Stimulated activated CD4-positive, alpha-beta T cell treated with anti-CD3 and anti-CD28 coated beads, Interleukin-1b, Interleukin-23, amount 100 ng/mL, for 4 hours (primary cell): ENCODE results near the gene TMEM150A.
"Not testable (repeated sequence)": the region's sequence is repeated elsewhere in the genome, so short reads cannot be mapped to it uniquely, and the experiment has no call there.

ENCODE experiments used
- DNase-seq, 2 donors: peaks; one replicate each; pipeline ENCODE4 v3.0.0-alpha.2; 2020; ENCODE audit warnings: low read depth in 2 of 2

TMEM150A gene

DNA sequence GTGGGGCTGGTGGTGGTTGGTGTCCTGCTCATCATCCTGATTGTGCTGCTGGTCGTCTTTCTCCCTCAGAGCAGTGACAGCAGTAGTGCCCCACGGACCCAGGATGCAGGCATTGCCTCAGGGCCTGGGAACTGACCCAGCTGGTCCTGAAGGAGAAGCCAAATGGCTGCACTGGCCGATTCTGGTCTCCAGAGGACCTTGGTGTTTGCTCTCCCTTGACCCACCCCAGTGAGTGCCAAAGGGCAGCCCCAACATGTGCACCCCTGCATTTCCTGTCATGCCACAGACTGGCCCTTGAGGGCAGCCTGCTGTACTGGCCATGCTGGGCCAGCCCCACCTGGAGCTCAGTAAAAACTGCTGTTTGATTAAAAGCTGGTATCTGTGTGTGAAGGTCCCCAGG lies 9.5 kb downstream of the TMEM150A start:
- no peak for DNase-seq

DNA sequence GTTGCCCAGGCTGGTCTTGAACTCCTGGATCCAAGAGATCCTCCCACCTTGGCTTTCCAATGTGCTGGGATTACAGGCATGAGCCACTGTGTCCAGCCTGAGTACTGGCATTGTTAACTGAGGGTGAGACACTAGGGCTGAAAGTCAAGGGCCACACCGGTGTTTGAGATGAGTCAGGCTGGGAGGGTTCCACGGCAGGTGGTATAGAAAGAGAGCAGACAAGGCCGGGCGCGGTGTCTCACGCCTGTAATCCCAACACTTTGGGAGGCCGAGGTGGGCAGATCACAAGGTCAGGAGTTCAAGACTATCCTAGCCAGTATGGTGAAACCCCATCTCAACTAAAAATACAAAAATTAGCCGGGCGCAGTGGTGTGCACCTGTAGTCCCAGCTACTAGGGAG lies 10.2 kb downstream of the TMEM150A start:
- not testable (repeated sequence) for DNase-seq

DNA sequence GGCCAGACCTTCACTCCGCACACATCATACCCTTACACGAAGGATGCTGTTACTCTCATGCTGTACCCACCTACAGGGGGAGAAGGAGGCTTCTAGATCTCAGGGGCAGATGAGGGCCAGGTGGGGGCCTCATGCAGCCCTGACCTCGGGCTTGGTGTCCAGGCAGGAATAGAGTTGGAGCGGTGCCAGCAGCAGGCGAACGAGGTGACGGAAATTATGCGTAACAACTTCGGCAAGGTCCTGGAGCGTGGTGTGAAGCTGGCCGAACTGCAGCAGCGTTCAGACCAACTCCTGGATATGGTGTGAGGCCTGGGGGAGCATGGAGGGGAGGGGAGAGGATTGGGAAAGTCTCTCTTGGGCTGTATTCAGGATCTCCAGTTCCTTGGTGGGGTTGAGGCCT lies 10.9 kb downstream of the TMEM150A start:
- no peak for DNase-seq

DNA sequence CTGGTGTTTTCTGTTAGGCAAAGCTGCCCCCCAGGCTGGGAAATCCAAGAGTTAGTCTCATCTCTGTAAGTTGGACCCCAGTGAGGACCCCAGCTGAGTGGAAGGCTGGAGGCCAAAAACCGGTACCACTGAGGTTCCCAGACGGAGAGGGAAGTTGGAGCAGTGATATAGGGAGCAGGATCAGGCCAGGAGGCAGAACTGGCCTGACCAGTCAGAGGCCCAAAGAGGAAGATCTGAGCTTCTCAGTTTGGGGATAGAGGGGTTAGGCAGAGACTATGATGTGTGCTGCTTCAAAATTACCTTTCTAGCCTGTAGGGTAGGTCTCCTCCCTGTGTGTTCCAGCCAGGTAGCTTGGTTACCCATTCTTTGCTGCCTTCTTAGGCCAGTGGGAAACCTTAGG lies 11.5 kb downstream of the TMEM150A start:
- no peak for DNase-seq

DNA sequence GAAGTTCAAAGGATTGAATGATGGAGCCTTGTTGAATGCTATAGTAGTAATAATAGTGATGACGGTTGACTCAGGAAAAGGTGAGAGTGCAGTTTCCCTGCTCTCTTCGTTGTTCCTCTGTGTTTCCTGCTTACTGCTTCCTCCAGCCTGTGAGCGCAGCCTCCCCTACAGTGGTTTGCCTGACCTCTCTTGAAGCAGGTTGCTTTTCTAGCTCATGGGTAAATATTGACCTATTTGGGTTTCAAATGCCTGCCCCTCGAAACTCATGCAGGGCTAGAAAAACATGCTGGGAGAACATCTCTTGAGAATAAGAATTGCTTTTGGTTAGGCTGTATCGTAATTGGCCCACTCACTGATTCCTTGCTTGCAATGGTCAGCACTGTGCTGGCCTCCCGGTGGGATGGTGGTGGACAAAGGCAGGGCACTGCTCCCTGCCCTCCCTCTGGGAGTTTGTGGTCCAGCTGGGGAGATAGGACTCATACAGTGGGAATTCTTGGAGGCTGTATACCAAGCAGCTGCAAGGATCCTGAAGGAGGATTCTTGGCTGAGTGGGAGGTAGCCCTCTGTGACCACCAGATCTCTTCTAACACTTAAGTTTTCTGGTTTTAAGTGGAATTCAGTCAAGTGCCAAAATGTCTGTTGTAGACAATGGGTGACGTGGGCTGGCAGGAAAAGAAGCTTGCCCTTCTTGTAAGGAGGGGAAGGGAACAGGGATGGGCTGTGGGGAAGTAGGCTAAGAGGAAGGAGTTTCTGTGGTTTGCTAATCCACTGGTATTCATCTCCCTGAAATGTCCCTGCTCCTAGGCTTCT lies 12.3 kb downstream of the TMEM150A start:
- DNase-seq, result no peak

DNA sequence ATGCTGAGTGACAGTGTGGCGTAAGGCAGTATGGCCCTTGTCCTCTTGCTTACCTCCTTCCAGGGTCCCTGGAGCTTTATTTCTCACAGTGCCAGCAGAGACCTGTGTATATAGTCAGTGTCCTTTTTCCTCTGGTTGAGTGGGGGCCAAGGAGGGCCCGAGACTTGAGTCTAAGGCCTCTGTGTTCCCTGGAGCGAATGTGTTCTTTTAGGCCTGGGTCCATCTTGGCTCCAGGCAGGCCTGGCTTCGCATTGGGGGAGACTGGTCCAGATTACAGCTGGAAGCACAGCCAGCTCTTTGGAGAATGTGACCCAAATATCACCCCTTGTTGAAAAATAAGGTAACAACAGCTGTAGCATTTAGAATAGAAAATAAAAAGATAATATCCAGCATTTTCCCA lies 13.3 kb downstream of the TMEM150A start:
- DNase-seq, result no peak

DNA sequence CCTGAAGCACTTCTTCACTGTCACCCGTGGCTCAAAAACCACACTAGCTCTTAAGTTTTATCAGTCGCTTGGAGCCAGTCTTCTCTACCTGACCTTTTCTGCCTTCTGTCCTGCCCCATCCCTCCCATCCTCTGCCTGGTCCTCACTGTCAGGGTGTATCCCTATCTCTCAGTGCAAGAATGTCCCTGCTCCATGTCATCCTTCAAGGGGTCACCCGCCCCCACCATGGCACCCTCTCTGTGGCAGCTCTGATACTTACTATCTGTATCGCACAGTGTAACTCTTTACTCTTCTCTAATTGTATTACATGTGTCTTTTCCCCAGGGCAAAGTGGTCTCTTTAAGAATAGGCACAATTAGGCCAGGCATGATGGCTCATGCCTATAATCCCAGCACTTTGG lies 13.9 kb downstream of the TMEM150A start:
- no peak for DNase-seq

DNA sequence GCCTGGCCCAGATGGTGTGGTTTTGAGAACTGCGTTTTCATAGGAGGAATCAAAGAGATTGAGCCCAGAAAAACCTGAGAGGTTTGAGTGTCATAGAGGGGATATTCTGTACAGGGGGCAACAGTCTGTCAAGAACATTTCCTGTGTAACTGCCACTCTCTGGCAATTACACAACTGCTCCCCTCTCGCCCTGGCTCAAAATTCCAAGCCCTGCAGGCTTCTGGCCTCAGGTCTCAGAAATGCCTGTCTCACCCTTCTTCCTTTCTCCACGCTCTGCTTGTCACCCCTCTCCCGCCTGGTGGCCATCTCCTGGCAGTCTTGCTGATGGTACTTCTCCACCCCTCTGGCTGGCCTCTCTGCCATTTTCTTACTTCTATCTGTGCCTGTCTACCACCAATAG lies 14.3 kb downstream of the TMEM150A start:
- no peak for DNase-seq

DNA sequence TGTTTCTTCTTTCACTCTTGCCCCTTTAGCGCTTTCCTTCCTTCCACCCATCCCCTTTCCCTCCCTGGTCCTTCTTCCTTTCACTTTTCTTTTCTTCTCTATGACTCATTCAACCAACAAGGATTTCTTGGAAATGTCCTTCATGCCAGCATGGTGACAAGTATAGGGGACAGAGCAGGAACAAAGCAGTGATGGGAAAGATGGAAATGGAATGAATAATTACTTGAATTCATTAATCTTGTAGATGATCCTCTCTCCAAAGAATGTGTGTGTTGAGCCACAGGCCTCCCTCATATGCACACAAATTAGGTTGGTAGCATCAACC lies 16.8 kb downstream of the TMEM150A start:
- DNase-seq, result no peak

DNA sequence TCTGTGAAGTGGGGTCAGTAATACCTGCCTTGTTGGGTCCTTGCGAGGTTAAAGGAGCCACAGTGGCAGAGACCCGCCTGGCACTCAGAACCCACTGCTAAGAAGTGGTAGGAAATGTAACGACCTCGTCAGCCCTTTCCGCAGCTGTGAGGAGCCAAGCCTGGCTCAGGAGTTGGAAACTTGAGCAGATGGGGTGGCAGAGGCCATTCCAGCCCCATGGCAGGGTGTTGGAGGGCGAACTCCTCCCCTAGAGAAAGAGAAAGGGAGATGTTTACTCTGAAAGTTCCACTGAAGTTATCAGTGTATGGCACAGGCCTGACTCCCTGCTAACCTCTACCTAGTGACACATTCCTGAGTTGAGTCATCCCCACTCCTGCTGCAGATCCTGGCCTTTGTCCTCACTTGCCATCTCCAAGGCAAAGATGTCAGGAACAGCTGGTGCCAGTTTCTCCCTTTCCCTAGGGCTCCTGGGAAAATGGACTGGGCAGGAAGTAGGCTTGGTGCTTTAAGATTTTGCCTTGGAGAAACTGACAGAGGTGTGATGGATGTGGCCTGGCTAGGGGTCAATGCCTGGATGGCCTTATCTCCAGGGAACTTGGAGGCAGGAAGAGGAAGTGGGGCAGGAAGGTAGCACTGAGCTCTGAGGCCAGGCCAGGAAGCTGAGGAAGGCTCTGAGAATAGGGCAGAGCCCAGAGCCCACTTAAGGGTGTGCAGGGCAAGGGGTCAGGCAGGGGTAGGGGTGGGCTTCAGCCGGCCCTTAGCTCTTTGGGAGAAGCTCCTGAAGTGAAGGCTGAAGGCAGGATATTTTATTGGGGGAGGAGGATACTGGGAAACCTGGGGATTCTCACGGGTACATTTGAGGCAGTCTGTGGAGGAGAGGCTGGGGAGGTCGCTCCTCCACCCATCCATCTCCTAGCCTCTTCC lies 17.4 kb downstream of the TMEM150A start:
- DNase-seq, result no peak

DNA sequence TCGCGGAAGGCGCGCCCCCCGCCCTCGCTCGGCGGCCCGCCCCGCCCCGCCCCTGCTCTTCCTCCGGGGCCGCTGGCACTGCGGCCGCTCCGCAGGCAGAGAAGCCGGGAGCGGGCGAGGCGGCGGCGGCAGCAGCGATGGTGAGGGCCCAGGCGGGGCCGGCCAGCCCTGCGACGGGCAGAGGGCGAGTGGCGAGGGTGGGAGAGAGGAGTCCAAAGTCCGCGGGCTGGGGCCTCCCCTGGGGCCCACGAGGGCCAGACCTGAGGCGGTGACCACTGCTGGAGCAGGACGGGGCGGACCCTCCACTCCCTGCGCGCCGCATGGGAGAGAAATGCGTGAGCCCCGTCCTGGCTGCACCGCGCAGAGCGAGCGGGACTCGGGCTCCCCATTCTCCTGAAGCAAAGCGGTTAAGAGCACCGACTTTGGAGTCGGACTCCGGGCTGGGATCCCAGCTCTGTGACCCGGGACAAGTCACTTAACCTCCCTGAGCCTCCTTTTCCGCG lies 18.1 kb downstream of the TMEM150A start, which contains the start of gene VAMP5:
Gene VAMP5 (plus strand): TSS at position 78 of the 503 bp plus-strand sequence. CDS start 60 bp downstream, at position 138.
- DNase-seq, result no peak

DNA sequence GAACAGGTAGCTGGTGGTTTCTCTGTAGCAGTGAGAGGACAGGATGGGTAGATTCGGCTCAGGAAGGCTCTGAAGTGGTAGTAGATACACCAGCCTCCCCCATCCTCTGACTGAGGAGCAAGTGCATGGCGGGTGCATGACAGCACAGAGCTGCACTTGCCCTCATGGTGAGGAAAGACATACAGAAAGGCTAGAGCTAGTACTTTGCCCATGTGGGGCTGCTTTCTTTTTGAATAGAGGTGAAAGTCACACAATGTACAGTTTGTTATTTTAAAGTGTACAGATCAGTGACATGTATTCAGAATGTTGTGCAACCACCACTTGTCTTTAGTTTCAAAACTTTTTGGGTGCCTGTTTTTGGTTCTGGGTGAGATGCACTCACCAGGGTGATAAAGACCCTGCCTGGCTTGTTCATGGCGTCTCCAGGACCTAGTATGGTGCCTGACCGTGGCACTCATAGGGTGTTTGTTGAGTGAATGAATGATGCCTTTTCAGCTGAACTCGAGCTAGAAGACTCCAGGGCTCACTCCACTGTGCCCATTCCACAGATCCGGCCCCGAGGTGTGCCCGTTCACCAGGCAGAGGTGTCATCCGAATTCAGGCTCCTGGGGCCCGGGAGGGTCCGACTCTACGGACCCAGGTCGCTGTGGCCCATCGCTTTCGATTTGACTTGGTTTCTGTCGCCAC lies 18.7 kb downstream of the TMEM150A start:
- no peak for DNase-seq

DNA sequence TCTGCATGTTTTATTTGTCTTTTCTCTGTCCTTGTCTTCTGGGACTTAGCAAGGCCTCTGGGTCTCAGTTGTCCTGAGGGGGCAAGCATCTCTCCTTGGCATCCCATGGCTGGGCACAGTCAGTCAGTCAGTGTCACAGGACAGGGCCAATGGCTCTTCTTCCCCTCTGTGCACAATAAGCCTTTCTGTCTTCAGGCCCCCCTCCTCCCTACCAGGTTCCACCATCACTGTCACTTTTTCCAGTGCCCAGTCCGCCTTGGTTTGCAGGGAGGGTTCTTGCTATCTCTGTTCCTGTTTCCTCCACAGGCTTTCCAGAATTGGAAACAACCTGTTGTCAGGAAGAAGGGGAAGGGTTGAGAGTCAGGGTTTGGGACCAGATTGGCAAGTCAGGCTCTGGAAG lies 20.0 kb downstream of the TMEM150A start:
- DNase-seq, result no peak

DNA sequence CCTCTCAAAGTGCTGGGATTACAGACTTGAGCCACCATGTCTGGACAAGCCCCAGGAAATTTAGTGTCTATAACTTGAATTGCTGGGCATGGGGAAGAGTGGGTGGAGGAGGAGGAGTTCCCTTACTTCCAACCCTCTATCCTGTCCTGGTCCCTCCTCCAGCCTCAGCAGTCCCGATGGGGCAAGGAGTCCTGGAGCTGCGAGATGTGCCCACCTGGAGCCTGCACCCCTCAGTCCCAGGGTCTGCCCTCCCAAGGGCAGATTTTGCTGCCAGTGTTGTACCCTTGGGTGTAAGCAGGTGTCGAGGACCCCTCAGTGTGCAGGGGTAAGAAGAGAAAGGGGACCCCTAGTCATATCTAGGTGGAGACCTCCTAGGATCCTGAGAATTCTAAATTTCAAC lies 22.3 kb downstream of the TMEM150A start:
- DNase-seq, result no peak

DNA sequence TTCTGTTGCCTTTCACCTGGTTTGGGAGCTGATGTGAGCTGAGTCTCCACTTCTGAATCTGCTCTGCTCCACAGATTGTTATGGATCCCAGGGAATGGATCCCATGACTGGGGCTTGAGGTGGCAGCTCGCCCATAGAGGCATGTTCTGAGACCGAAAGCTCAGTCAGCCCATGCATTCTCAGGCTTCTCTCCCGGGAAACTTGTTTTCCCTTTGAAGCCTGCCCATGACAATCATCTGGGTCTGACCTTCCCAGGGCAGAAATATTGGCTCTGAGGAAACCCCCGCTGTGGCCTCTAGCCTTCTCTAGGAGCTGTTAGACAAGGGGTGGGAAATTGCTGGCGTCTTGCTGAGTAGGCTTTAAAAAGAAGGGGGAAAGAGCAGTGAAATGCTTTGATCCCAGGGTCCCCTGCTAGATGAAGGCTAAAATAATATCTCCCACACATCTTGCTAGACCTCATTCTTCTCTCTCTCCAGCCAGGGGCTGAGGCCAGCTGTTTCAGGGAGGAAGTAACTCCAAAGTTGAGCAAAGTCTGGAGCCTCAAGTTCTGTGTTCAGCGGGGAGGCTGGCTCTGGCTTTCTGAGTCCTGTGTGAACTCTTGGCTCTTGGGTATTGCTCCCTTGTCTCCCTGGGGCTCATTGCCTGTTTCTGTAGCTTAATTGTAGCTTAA lies 23.1 kb downstream of the TMEM150A start:
- DNase-seq, result no peak

DNA sequence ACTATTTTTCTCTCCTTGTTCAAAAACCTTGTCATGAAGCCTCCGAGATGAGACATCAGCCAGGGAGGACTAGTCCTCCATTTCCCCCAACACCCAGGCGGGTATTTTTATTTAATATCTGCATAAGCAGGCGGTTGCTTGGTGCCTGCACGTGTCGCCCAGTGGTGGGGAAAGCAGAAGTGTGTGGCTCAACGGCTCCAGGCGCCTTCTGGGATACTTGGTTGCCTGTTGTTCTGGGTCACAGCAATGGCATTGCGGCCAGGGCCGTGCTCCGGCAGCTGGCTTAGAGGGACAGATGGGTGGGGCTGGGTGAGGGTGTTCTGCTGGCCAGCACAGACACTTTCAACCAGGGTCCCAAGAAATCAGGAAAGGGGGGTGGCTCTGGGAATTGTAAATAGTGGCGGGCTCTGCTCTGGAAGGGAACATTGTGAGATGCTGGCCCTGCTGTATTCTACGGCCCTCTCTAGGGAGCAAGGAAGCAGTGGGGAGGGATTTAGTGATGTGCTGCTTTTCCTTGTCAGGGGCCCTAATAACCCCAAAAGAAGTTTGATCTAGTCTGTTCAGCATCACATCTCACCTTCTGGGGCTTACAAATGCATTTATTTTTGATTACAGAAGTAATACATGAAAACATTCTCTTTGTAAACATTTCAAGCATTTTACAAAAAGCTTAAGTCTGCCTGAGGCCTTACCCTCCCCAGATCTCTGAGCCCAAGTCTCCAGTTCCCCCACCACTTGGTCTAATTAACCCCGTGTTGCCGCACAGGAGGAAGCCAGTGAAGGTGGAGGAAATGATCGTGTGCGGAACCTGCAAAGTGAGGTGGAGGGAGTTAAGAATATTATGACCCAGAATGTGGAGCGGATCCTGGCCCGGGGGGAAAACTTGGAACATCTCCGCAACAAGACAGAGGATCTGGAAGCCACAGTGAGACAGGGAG lies 24.0 kb downstream of the TMEM150A start:
- no peak for DNase-seq

DNA sequence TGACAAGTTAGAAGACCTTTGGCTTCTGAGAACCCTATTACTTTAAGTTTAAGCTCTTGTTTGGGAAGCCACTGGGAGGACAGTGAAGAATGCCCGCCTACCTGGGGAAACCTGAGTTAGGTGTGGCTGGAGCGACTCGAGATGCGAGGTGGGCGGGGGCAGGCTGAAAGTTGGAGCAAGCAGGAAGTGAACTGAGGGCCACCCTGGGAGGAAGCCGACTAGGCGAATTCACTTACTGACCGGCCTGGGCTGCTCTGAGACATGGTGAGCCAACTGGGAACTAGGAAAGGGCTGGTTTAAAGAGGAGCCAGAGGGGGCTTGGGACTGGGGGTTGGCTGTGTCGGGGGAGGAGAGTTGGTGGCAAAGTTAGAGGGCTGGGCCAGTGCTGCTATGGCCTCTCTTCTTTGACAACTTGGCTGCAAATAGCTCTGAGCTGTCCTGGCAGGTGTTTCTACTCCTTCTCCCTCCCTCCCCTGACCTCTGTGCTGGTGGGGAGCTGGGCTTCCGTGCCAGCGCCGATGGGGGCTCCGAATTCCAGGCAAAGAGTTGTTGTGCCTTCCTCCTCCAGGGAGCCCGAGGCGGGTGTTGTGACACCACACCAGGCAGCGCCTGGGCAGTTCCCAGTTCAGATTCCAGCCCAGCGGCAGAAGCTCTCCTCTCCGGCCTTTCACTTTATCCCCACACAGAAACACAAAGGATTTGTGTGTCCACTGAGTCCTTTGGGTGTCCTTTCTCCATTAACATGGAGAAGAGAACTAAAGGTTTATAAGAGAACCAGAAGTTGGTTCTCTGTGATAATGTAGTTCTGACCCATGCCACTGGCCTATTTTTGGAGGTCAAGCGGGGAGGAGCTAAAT lies 24.9 kb downstream of the TMEM150A start, which contains the start of gene VAMP8:
Gene VAMP8 (plus strand): TSS at position 201 of the 857 bp plus-strand sequence. CDS start 61 bp downstream, at position 262.
- peak in 1 of 2 donors; percentile 49 for DNase-seq

DNA sequence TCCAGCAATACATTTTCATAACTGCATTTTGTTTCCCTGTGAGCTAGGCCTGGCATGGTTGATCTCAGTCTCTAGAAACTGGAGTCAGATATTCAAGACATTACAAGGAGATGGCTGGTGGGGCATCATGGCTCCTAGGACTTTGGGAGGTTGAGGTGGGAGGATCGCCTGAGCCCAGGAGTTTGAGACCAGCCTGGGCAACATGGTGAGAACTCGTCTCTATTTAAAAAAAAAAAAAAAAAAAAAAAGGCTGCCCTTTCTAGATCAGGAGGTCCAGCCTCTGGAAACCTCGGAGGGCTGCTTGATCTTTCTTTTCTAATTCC lies 25.5 kb downstream of the TMEM150A start:
- no peak for DNase-seq

DNA sequence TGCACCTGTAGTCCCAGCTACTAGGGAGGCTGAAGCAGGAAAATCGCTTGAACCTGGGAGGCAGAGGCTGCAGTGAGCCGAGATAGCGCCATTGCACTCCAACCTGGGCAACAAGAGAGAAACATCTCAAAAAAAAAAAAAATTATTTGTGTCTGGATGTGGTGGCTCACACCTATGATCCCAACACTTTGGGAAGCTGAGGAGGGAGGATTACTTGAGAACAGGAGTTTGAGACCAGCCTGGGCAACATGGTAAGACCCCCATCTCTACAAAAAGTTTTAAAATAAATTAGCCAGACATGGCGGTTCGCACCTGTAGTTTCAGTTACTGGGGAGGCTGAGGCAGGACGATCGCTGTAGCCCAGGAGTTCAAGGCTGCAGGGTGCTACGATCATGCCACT lies 26.8 kb downstream of the TMEM150A start:
- no peak for DNase-seq

DNA sequence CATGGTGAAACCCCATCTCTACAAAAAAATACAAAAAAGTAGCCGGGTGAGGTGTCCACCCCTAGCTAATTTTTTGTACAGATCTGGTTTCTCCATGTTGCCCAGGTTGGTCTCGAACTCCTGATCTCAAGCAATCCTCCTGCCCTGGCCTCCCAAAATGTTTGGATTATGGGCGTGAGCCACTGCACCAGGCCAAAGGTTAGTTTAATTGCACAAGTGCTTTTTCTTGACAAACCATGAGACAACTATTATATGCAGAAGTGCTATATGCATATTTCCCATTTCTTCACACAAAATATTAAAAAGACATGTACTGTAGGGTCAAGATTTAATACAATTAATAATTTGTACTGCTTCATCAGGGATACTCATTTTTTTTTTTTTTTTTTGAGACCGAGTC lies 36.2 kb downstream of the TMEM150A start:
- DNase-seq, result no peak
